GM23338 (cell line): ENCODE measurements around the gene SLC51A. TPM values are rescaled to one million over a fixed set of nuclear protein-coding genes. Genes with fewer than 3 reads are reported as not detected.

Source experiments
- ATAC-seq: fragments of 200-7000 bp; cut with Tn5 transposase; 3 replicates; pipeline ENCODE4 v1.9.1; 2020
- DNase-seq: peaks from one replicate; pipeline ENCODE4 v3.0.0-alpha.2; 2015; ENCODE audit warnings: low spot score
- H2AFZ ChIP-seq: fragments of 200-600 bp; sonication (generic); 2 replicates; pipeline ENCODE4 v1.8.0; 2016; ENCODE audit warnings: antibody characterized with exemption, mild to moderate bottlenecking, moderate library complexity
- H3F3A ChIP-seq: fragments of 200-600 bp; sonication (generic); replicated peaks from 2 replicates; pipeline ENCODE4 v1.8.0; 2017; ENCODE audit warnings: antibody characterized with exemption, mixed run types, low read depth
- H3K27ac ChIP-seq: fragments of 200-600 bp; sonication (generic); 2 replicates; pipeline ENCODE4 v1.6.1; 2016; ENCODE audit warnings: low read depth
- H3K27me3 ChIP-seq: fragments of 200-600 bp; sonication (generic); 2 replicates; pipeline ENCODE4 v1.8.0; 2016; ENCODE audit warnings: mild to moderate bottlenecking, mixed run types, moderate library complexity; ENCODE audit not compliant: insufficient read depth
- H3K36me3 ChIP-seq: fragments of 200-600 bp; sonication (generic); 2 replicates; pipeline ENCODE4 v1.8.0; 2016; ENCODE audit warnings: mild to moderate bottlenecking; ENCODE audit not compliant: insufficient read depth
- H3K4me1 ChIP-seq: fragments of 200-600 bp; sonication (generic); 2 replicates; pipeline ENCODE4 v1.8.0; 2016; ENCODE audit warnings: mild to moderate bottlenecking, moderate library complexity; ENCODE audit not compliant: insufficient read depth
- H3K4me2 ChIP-seq: fragments of 200-600 bp; sonication (generic); 2 replicates; pipeline ENCODE4 v1.7.1; 2017; ENCODE audit warnings: mixed run types
- H3K4me3 ChIP-seq: fragments of 200-600 bp; sonication (generic); 2 replicates; pipeline ENCODE4 v1.6.1; 2016; ENCODE audit warnings: mixed run types
- H3K79me2 ChIP-seq: fragments of 200-600 bp; sonication (generic); replicated peaks from 2 replicates; pipeline ENCODE4 v1.8.0; 2017; ENCODE audit warnings: mild to moderate bottlenecking; ENCODE audit not compliant: insufficient read depth
- H3K9me2 ChIP-seq: fragments of 200-600 bp; sonication (generic); 2 replicates; pipeline ENCODE4 v1.8.0; 2017; ENCODE audit not compliant: insufficient read depth
- H4K20me1 ChIP-seq: fragments of 200-600 bp; sonication (generic); replicated peaks from 2 replicates; pipeline ENCODE4 v1.8.0; 2017; ENCODE audit warnings: mild to moderate bottlenecking; ENCODE audit not compliant: insufficient read depth
- H3K27ac Mint-ChIP-seq: 2 replicates; pipeline ENCODE4 v1.8.0; 2020; ENCODE audit warnings: inconsistent platforms, mild to moderate bottlenecking, moderate library complexity, mixed read lengths
- H3K27me3 Mint-ChIP-seq: 3 replicates; pipeline ENCODE4 v1.8.0; 2022; ENCODE audit warnings: low read depth, mild to moderate bottlenecking, moderate library complexity, mixed read lengths, inconsistent platforms; ENCODE audit not compliant: insufficient read depth, poor library complexity
- H3K36me3 Mint-ChIP-seq: 3 replicates; pipeline ENCODE4 v1.8.0; 2021; ENCODE audit warnings: low read depth, mild to moderate bottlenecking, inconsistent platforms, moderate library complexity, mixed read lengths
- H3K4me1 Mint-ChIP-seq: 3 replicates; pipeline ENCODE4 v1.8.0; 2020; ENCODE audit warnings: mild to moderate bottlenecking, inconsistent platforms, mixed read lengths
- H3K4me3 Mint-ChIP-seq: 3 replicates; pipeline ENCODE4 v1.8.0; 2021; ENCODE audit warnings: moderate library complexity, mild to moderate bottlenecking, inconsistent platforms, mixed read lengths
- H3K9me3 Mint-ChIP-seq: 3 replicates; pipeline ENCODE4 v1.8.0; 2020; ENCODE audit warnings: moderate library complexity, mild to moderate bottlenecking, inconsistent platforms, mixed read lengths
- CREB1 ChIP-seq: fragments of 250-450 bp; sonication (Bioruptor Pico); IDR thresholded peaks from 2 replicates; pipeline ENCODE4 v1.5.0; 2020; ENCODE audit warnings: low read depth, mild to moderate bottlenecking, moderate library complexity
- EZH2phosphoT487 ChIP-seq: fragments of 200-600 bp; sonication (generic); IDR thresholded peaks from one replicate; pipeline ENCODE4 v1.8.1; 2018; ENCODE audit warnings: antibody characterized with exemption; ENCODE audit not compliant: unreplicated experiment
- JUNB ChIP-seq: IDR thresholded peaks from one replicate; pipeline ENCODE4 v1.6.1; 2016; ENCODE audit warnings: antibody characterized with exemption; ENCODE audit not compliant: unreplicated experiment
- NANOG ChIP-seq: IDR thresholded peaks from 2 replicates; pipeline ENCODE4 v1.6.1; 2016; ENCODE audit warnings: antibody characterized with exemption, borderline replicate concordance
- STAT1 ChIP-seq: IDR thresholded peaks from one replicate; pipeline ENCODE4 v1.6.1; 2016; ENCODE audit warnings: antibody characterized with exemption; ENCODE audit not compliant: unreplicated experiment
- ZNF331 ChIP-seq: fragments of 250-450 bp; sonication (Bioruptor Pico); IDR thresholded peaks from 2 replicates; pipeline ENCODE4 v1.5.0; 2020; ENCODE audit warnings: low read depth, mild to moderate bottlenecking, moderate library complexity
- polyA plus RNA-seq: library from polyadenylated mRNA; unstranded; fragments of >200 nt; fragmentation: Nextera tagmentation; extraction: Ambion mirVana; gene quantifications from 2 replicates; pipeline ENCODE4 v1.2.1, GENCODE V29; 2016
- total RNA-seq: library from RNA; depleted of rRNA; stranded (reverse); fragments of >200 nt; shearing (Covaris generic); gene quantifications from 2 replicates; pipeline ENCODE4 v1.2.3, GENCODE V29; 2014
- TF ChIP-seq, protein P1 (sequence below), 2 experiments: fragments of 200-600 bp in 1 of 2; sonication (generic) in 1 of 2; conservative IDR thresholded peaks; 2 replicates each; pipeline versions ENCODE4 v1.5.1 to v1.6.1; 2016 to 2017; ENCODE audit warnings: antibody characterized with exemption in 2 of 2, low read depth in 2 of 2, mild to moderate bottlenecking in 2 of 2, moderate library complexity in 1 of 2
- TF ChIP-seq, protein P2 (sequence below): fragments of 250-450 bp; sonication (Bioruptor Pico); IDR thresholded peaks from 2 replicates; pipeline ENCODE4 v1.5.0; 2020; ENCODE audit warnings: mild to moderate bottlenecking, moderate library complexity
- TF ChIP-seq, protein P3 (sequence below): IDR thresholded peaks from 2 replicates; pipeline ENCODE4 v1.6.1; 2016; ENCODE audit warnings: antibody characterized with exemption
- TF ChIP-seq, protein P4 (sequence below): IDR thresholded peaks from one replicate; pipeline ENCODE4 v1.6.1; 2018; ENCODE audit warnings: antibody characterized with exemption; ENCODE audit not compliant: unreplicated experiment

The SLC51A gene
- total and polyA plus RNA-seq, 2 experiments from 2014 or later: 4.0 to 6.7 TPM

- Histone ChIP-seq H3K27me3 (no peaks in the 10 kb centered on the region), H3K4me3 (no peak overlapping the region), H3K9me2 (no peaks in the 10 kb centered on the region), H3K36me3 (peaks cover 5% of the 10 kb centered on the region; the same call in 1 of the 2 replicates), H3K79me2 (peaks cover 10% of the 10 kb centered on the region), H3K27ac (peak overlapping the region; percentile 87; the same call in 1 of the 2 replicates), H4K20me1 (no peaks in the 10 kb centered on the region), H3F3A (no peaks in the 10 kb centered on the region), H3K4me1 (peaks cover 16% of the 10 kb centered on the region), H3K4me2 (no peak overlapping the region), H2AFZ (no peak overlapping the region)
- no peak for ATAC-seq
- H3K4me1 Mint-ChIP-seq: peaks cover 22% of the 10 kb centered on the region
- no peak overlapping the region for H3K27ac Mint-ChIP-seq
- no peak for TF ChIP-seq EZH2phosphoT487
- no peak for TF ChIP-seq JUNB
- TF ChIP-seq NANOG: no peak
- TF ChIP-seq, protein P1, sequence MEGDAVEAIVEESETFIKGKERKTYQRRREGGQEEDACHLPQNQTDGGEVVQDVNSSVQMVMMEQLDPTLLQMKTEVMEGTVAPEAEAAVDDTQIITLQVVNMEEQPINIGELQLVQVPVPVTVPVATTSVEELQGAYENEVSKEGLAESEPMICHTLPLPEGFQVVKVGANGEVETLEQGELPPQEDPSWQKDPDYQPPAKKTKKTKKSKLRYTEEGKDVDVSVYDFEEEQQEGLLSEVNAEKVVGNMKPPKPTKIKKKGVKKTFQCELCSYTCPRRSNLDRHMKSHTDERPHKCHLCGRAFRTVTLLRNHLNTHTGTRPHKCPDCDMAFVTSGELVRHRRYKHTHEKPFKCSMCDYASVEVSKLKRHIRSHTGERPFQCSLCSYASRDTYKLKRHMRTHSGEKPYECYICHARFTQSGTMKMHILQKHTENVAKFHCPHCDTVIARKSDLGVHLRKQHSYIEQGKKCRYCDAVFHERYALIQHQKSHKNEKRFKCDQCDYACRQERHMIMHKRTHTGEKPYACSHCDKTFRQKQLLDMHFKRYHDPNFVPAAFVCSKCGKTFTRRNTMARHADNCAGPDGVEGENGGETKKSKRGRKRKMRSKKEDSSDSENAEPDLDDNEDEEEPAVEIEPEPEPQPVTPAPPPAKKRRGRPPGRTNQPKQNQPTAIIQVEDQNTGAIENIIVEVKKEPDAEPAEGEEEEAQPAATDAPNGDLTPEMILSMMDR (conservative IDR thresholded peaks at IDR 0.05; ENCODE audit: low read depth in 2 of 2): no peak
- TF ChIP-seq, protein P2, sequence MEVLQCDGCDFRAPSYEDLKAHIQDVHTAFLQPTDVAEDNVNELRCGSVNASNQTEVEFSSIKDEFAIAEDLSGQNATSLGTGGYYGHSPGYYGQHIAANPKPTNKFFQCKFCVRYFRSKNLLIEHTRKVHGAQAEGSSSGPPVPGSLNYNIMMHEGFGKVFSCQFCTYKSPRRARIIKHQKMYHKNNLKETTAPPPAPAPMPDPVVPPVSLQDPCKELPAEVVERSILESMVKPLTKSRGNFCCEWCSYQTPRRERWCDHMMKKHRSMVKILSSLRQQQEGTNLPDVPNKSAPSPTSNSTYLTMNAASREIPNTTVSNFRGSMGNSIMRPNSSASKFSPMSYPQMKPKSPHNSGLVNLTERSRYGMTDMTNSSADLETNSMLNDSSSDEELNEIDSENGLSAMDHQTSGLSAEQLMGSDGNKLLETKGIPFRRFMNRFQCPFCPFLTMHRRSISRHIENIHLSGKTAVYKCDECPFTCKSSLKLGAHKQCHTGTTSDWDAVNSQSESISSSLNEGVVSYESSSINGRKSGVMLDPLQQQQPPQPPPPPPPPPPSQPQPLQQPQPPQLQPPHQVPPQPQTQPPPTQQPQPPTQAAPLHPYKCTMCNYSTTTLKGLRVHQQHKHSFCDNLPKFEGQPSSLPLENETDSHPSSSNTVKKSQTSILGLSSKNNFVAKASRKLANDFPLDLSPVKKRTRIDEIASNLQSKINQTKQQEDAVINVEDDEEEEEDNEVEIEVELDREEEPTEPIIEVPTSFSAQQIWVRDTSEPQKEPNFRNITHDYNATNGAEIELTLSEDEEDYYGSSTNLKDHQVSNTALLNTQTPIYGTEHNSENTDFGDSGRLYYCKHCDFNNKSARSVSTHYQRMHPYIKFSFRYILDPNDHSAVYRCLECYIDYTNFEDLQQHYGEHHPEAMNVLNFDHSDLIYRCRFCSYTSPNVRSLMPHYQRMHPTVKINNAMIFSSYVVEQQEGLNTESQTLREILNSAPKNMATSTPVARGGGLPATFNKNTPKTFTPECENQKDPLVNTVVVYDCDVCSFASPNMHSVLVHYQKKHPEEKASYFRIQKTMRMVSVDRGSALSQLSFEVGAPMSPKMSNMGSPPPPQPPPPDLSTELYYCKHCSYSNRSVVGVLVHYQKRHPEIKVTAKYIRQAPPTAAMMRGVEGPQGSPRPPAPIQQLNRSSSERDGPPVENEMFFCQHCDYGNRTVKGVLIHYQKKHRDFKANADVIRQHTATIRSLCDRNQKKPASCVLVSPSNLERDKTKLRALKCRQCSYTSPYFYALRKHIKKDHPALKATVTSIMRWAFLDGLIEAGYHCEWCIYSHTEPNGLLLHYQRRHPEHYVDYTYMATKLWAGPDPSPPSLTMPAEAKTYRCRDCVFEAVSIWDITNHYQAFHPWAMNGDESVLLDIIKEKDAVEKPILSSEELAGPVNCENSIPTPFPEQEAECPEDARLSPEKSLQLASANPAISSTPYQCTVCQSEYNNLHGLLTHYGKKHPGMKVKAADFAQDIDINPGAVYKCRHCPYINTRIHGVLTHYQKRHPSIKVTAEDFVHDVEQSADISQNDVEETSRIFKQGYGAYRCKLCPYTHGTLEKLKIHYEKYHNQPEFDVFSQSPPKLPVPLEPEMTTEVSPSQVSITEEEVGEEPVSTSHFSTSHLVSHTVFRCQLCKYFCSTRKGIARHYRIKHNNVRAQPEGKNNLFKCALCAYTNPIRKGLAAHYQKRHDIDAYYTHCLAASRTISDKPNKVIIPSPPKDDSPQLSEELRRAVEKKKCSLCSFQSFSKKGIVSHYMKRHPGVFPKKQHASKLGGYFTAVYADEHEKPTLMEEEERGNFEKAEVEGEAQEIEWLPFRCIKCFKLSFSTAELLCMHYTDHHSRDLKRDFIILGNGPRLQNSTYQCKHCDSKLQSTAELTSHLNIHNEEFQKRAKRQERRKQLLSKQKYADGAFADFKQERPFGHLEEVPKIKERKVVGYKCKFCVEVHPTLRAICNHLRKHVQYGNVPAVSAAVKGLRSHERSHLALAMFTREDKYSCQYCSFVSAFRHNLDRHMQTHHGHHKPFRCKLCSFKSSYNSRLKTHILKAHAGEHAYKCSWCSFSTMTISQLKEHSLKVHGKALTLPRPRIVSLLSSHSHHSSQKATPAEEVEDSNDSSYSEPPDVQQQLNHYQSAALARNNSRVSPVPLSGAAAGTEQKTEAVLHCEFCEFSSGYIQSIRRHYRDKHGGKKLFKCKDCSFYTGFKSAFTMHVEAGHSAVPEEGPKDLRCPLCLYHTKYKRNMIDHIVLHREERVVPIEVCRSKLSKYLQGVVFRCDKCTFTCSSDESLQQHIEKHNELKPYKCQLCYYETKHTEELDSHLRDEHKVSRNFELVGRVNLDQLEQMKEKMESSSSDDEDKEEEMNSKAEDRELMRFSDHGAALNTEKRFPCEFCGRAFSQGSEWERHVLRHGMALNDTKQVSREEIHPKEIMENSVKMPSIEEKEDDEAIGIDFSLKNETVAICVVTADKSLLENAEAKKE: no peak
- TF ChIP-seq STAT1: no peak
- TF ChIP-seq CREB1: no peak
- TF ChIP-seq, protein P3, sequence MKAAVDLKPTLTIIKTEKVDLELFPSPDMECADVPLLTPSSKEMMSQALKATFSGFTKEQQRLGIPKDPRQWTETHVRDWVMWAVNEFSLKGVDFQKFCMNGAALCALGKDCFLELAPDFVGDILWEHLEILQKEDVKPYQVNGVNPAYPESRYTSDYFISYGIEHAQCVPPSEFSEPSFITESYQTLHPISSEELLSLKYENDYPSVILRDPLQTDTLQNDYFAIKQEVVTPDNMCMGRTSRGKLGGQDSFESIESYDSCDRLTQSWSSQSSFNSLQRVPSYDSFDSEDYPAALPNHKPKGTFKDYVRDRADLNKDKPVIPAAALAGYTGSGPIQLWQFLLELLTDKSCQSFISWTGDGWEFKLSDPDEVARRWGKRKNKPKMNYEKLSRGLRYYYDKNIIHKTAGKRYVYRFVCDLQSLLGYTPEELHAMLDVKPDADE: no peak
- TF ChIP-seq ZNF331 (CRISPR knock-in tag): no peak
- TF ChIP-seq, protein P4, sequence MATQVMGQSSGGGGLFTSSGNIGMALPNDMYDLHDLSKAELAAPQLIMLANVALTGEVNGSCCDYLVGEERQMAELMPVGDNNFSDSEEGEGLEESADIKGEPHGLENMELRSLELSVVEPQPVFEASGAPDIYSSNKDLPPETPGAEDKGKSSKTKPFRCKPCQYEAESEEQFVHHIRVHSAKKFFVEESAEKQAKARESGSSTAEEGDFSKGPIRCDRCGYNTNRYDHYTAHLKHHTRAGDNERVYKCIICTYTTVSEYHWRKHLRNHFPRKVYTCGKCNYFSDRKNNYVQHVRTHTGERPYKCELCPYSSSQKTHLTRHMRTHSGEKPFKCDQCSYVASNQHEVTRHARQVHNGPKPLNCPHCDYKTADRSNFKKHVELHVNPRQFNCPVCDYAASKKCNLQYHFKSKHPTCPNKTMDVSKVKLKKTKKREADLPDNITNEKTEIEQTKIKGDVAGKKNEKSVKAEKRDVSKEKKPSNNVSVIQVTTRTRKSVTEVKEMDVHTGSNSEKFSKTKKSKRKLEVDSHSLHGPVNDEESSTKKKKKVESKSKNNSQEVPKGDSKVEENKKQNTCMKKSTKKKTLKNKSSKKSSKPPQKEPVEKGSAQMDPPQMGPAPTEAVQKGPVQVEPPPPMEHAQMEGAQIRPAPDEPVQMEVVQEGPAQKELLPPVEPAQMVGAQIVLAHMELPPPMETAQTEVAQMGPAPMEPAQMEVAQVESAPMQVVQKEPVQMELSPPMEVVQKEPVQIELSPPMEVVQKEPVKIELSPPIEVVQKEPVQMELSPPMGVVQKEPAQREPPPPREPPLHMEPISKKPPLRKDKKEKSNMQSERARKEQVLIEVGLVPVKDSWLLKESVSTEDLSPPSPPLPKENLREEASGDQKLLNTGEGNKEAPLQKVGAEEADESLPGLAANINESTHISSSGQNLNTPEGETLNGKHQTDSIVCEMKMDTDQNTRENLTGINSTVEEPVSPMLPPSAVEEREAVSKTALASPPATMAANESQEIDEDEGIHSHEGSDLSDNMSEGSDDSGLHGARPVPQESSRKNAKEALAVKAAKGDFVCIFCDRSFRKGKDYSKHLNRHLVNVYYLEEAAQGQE: no peak
- H3K27me3 Mint-ChIP-seq: peaks cover 3% of the 10 kb centered on the region
- H3K4me3 Mint-ChIP-seq: no peak overlapping the region
- H3K36me3 Mint-ChIP-seq: peaks cover 38% of the 10 kb centered on the region
- no peaks in the 10 kb centered on the region for H3K9me3 Mint-ChIP-seq
- DNase-seq: no peak
Measured at GRCh38 chr3:196263819-196264218, 47.5 kb downstream of the SLC51A start.
